Left lobe of liver (tissue), 2 donors: ENCODE data around the gene RAB6B. TPM values are rescaled to one million over a fixed set of nuclear protein-coding genes. Genes with fewer than 3 reads are reported as not detected.

Experiments
- ATAC-seq: fragments of 200-7000 bp; cut with Tn5 transposase; one replicate; pipeline ENCODE4 v1.9.1; 2020; ENCODE audit warnings: mild to moderate bottlenecking, moderate library complexity
- DNase-seq: peaks from one replicate; pipeline ENCODE4 v3.0.0-alpha.2; 2020; ENCODE audit warnings: low spot score
- total RNA-seq: library from RNA; stranded (reverse); gene quantifications from one replicate; pipeline ENCODE4 v1.2.1, GENCODE V29; 2021
- donor health status: DM: no; HTN: no; CAD: no; lungs with moderate emphysema.
- donor health status: DM: no; HTN: yes; CAD: no.

Gene RAB6B
- total RNA-seq, 1 donor from 2014 or later = 0.35 TPM

- DNase-seq (no peak), ATAC-seq (no peak)
These were observed 35.2 kb downstream of the RAB6B start for GRCh38 chr3:133860519-133860918.

DNA sequence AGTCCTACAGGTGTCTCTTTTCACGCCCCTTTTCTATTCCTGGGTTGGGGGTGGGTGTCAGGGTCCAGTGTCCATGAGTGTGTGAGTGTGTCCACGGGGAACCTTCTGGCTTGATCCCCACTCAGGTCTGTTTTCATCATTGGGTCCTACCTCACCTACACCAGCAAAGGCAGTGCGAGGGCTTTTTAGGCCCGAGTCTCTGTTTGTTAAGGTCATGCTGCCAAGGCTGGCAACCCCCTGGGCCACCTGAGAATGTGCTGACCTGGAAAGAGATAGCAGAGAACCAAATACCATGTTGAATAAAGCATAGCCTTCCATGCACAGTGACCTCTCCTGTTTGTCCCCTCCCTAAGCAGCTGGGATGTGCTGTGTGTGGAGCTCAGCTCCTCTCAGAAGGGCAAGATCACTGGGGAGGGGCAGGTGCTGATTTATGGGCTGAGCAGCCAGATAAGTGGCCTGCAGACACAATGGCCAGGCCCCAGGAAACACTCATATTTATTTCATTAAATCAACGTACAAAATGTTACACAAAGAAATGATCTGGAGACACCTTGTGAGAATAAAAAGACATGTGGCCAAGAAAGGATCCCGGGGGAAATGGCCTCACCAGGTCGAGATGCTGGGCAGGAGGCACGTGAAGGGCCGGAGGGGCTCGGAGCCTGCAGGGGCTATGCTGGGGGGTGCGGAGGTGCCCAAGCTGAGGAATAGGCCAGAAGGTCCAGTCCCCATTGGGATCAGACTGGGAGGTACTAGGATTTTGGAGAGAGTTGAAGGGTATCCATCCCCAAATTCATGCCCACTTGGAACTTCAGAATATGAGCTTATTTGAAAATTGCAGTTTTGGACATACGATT is 36.1 kb downstream of the RAB6B start:
- no peak for DNase-seq
- ATAC-seq = no peak

- no peak for ATAC-seq
These were observed 37.9 kb downstream of the RAB6B start for GRCh38 chr3:133857767-133858166.

GRCh38 chr3:133856316-133856715 is 39.4 kb downstream of the RAB6B start:
- ATAC-seq = no peak
- no peak for DNase-seq

More at GRCh38 chr3:133857767-133858166, 37.9 kb downstream of the RAB6B start:
- DNase-seq = no peak

GRCh38 chr3:133855772-133856171 is 39.9 kb downstream of the RAB6B start:
- DNase-seq (no peak), ATAC-seq (no peak)

- ATAC-seq (no peak), DNase-seq (no peak)
These were observed 40.7 kb downstream of the RAB6B start for GRCh38 chr3:133855002-133855370.

- no peak for ATAC-seq
- DNase-seq = no peak
These were observed 41.2 kb downstream of the RAB6B start for GRCh38 chr3:133854264-133855001.

DNA sequence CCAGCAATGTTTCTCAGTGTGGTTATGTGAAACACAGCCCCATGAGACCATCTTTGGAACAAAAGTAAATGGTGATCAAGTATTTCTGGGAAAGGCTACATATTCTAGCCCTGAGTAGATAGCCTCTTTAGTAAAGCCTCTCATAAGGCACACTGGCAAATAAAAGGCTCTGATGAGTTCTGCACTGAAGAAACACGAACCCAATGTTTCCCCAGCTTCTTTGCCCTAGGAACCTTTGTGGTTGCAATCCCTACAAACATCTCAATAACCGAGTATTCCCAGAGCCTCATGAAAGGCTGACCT is 41.8 kb downstream of the RAB6B start:
- DNase-seq = no peak
- ATAC-seq = no peak

DNA sequence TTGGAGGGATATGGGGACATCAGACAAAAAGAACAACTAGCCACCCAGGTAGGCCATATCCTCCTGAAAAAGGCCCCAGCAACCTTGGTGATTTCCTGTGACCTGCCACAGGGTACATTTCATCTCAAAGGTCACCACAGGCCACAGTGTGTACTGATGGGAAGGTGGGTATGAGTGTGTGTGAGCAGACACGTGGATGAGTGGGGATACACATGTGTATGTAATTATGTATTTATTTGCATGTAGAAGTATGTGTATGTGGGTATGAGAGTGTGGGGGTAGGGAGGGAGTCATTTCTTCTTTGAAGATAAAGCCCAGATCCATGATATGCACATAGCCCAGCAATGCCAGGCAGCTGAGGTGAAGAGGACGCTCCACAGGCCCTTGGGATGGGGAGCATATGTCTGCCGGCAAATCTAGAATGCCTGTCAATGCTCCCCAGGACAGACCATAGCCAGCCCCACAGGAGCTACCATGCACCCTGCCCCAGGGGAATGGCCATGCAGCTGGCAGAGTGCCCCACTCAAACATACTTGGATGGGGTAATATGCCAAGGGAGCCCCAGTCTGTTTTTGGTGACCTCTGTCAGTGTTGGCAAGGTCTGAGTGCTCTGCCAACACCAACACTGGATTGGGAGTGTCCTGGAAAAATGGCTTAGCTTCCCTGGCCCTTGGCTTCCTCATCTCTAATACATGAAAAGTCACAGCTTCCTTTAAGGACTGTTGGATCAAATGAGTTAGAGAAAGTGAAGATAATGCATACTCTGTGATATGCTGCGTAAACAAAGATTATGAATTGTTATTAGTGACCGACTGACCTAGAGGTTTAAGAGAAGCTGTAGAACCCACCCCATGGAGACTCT is 42.4 kb downstream of the RAB6B start:
- ATAC-seq (no peak), DNase-seq (no peak)

DNA sequence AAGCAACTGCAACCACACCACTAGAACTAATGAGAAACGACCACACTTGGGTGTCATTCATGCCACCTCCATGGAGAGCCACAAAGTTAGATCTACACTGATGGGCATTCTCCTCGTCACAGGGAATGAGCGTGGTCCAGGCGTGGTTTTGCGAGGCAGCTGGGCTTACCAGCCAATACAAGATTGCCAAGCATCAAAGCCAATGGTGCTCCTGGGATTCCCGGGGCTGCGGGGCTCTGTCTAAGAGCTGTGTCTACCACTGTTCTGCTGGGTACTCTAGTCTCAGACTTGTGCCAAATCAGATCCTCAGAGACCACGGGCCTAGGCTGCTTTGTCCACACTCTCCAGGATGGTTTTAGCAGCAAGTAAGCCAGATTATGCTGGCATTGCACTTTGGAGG is 43.8 kb downstream of the RAB6B start:
- DNase-seq (no peak), ATAC-seq (no peak)

DNA sequence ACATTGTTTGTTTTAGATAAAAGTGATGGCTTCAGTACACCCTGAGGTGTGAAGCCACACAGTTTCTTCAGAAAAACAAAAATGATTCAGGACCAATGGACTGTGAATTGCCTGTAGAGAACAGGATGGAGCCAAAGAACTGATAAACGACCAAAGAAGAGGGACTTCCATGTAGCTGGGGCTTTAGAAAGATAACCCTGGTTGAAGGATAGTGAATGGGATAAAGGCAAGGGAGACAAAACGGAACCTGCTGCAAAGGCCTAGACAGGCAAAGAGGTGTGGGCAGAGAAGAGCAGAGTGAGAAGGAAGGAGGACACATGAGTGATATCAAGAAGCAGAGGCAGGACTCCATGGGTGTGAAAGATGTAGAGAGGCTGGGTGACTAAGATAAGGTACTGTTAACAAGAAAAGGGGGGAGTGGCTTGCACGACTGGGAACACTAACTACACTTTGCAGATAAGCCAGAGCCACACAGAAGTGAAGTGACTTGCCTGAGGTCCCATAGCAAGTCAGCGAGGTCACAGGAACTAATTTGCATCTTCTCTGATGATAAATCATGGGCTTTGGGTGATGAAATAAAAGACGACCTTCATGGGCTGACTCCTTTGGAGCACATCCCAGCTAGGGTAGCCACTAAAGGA is 44.3 kb downstream of the RAB6B start:
- DNase-seq (no peak), ATAC-seq (no peak)

- DNase-seq (no peak), ATAC-seq (no peak)
These were observed 45.6 kb downstream of the RAB6B start for GRCh38 chr3:133850034-133850433.

- DNase-seq = no peak
- no peak for ATAC-seq
These were observed 46.3 kb downstream of the RAB6B start for GRCh38 chr3:133849346-133849745.

DNA sequence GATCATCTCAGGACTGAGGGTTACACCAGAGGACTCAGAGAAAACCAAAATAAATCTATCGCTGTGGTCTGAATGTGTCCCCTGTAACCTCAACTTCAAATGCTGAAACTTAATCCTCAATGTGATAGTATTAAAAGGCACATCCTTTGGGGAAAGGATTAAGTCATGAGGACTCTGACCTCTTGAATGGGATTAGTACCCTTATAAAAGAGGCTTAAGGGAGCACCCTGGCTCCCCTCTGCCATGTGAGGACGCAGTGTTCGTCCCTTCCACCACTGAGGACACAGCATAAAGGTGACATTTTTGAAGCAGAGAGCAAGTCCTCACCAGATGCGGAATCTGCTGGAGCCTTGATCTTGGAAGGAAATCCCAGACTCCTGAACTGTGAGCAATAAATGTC is 50.6 kb downstream of the RAB6B start:
- ATAC-seq (no peak), DNase-seq (no peak)

GRCh38 chr3:133843634-133844033 is 52.0 kb downstream of the RAB6B start:
- DNase-seq (no peak), ATAC-seq (no peak)

DNA sequence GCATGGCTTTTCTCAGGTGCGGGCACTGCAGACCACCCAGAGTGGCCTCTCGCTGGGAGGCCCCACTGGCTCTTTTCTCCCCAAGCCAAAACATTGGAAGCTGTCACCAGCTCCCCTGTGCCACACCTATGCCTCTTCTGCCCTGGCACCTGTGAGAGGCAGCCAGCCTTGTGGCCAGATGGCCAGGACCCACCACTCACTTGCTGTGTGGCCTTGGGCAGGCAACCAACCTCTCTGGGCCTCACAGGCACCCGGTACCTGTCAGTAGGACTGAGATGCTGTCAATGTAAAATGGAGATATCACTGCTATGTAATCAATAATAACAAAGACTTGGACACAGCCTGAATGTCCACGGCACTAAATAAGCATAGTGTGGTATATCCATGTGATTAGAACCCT is 53.5 kb downstream of the RAB6B start:
- ATAC-seq = no peak
- DNase-seq = no peak

- DNase-seq = no peak
These were observed 54.5 kb downstream of the RAB6B start for GRCh38 chr3:133841196-133841595.

GRCh38 chr3:133840767-133841166 is 54.9 kb downstream of the RAB6B start:
- ATAC-seq = no peak

More at GRCh38 chr3:133841196-133841595, 54.5 kb downstream of the RAB6B start:
- ATAC-seq = no peak

GRCh38 chr3:133840055-133840737 is 55.5 kb downstream of the RAB6B start:
- peak; percentile 35 for DNase-seq
- ATAC-seq = no peak

More at GRCh38 chr3:133840767-133841166, 54.9 kb downstream of the RAB6B start:
- peak; percentile 30 for DNase-seq
